GM23338 (cell line): ENCODE results near the gene GEN1. TPM values are rescaled to one million over a fixed set of nuclear protein-coding genes. Genes with fewer than 3 reads are reported as not detected.

Experiments
- ATAC-seq: fragments of 200-7000 bp; cut with Tn5 transposase; 3 replicates; pipeline ENCODE4 v1.9.1; 2020
- DNase-seq: peaks from one replicate; pipeline ENCODE4 v3.0.0-alpha.2; 2015; ENCODE audit warnings: low spot score
- H2AFZ ChIP-seq: fragments of 200-600 bp; sonication (generic); 2 replicates; pipeline ENCODE4 v1.8.0; 2016; ENCODE audit warnings: antibody characterized with exemption, mild to moderate bottlenecking, moderate library complexity
- H3F3A ChIP-seq: fragments of 200-600 bp; sonication (generic); replicated peaks from 2 replicates; pipeline ENCODE4 v1.8.0; 2017; ENCODE audit warnings: antibody characterized with exemption, mixed run types, low read depth
- H3K27ac ChIP-seq: fragments of 200-600 bp; sonication (generic); 2 replicates; pipeline ENCODE4 v1.6.1; 2016; ENCODE audit warnings: low read depth
- H3K27me3 ChIP-seq: fragments of 200-600 bp; sonication (generic); 2 replicates; pipeline ENCODE4 v1.8.0; 2016; ENCODE audit warnings: mild to moderate bottlenecking, mixed run types, moderate library complexity; ENCODE audit not compliant: insufficient read depth
- H3K36me3 ChIP-seq: fragments of 200-600 bp; sonication (generic); 2 replicates; pipeline ENCODE4 v1.8.0; 2016; ENCODE audit warnings: mild to moderate bottlenecking; ENCODE audit not compliant: insufficient read depth
- H3K4me1 ChIP-seq: fragments of 200-600 bp; sonication (generic); 2 replicates; pipeline ENCODE4 v1.8.0; 2016; ENCODE audit warnings: mild to moderate bottlenecking, moderate library complexity; ENCODE audit not compliant: insufficient read depth
- H3K4me2 ChIP-seq: fragments of 200-600 bp; sonication (generic); 2 replicates; pipeline ENCODE4 v1.7.1; 2017; ENCODE audit warnings: mixed run types
- H3K4me3 ChIP-seq: fragments of 200-600 bp; sonication (generic); 2 replicates; pipeline ENCODE4 v1.6.1; 2016; ENCODE audit warnings: mixed run types
- H3K79me2 ChIP-seq: fragments of 200-600 bp; sonication (generic); replicated peaks from 2 replicates; pipeline ENCODE4 v1.8.0; 2017; ENCODE audit warnings: mild to moderate bottlenecking; ENCODE audit not compliant: insufficient read depth
- H3K9me2 ChIP-seq: fragments of 200-600 bp; sonication (generic); 2 replicates; pipeline ENCODE4 v1.8.0; 2017; ENCODE audit not compliant: insufficient read depth
- H4K20me1 ChIP-seq: fragments of 200-600 bp; sonication (generic); replicated peaks from 2 replicates; pipeline ENCODE4 v1.8.0; 2017; ENCODE audit warnings: mild to moderate bottlenecking; ENCODE audit not compliant: insufficient read depth
- H3K27ac Mint-ChIP-seq: 2 replicates; pipeline ENCODE4 v1.8.0; 2020; ENCODE audit warnings: inconsistent platforms, mild to moderate bottlenecking, moderate library complexity, mixed read lengths
- H3K27me3 Mint-ChIP-seq: 3 replicates; pipeline ENCODE4 v1.8.0; 2022; ENCODE audit warnings: low read depth, mild to moderate bottlenecking, moderate library complexity, mixed read lengths, inconsistent platforms; ENCODE audit not compliant: insufficient read depth, poor library complexity
- H3K36me3 Mint-ChIP-seq: 3 replicates; pipeline ENCODE4 v1.8.0; 2021; ENCODE audit warnings: low read depth, mild to moderate bottlenecking, inconsistent platforms, moderate library complexity, mixed read lengths
- H3K4me1 Mint-ChIP-seq: 3 replicates; pipeline ENCODE4 v1.8.0; 2020; ENCODE audit warnings: mild to moderate bottlenecking, inconsistent platforms, mixed read lengths
- H3K4me3 Mint-ChIP-seq: 3 replicates; pipeline ENCODE4 v1.8.0; 2021; ENCODE audit warnings: moderate library complexity, mild to moderate bottlenecking, inconsistent platforms, mixed read lengths
- H3K9me3 Mint-ChIP-seq: 3 replicates; pipeline ENCODE4 v1.8.0; 2020; ENCODE audit warnings: moderate library complexity, mild to moderate bottlenecking, inconsistent platforms, mixed read lengths
- CREB1 ChIP-seq: fragments of 250-450 bp; sonication (Bioruptor Pico); IDR thresholded peaks from 2 replicates; pipeline ENCODE4 v1.5.0; 2020; ENCODE audit warnings: low read depth, mild to moderate bottlenecking, moderate library complexity
- EZH2 ChIP-seq: fragments of 200-600 bp; sonication (generic); IDR thresholded peaks from one replicate; pipeline ENCODE4 v1.8.0; 2017; ENCODE audit warnings: antibody characterized with exemption, mild to moderate bottlenecking, low read depth; ENCODE audit not compliant: unreplicated experiment
- EZH2phosphoT487 ChIP-seq: fragments of 200-600 bp; sonication (generic); IDR thresholded peaks from one replicate; pipeline ENCODE4 v1.8.1; 2018; ENCODE audit warnings: antibody characterized with exemption; ENCODE audit not compliant: unreplicated experiment
- NANOG ChIP-seq: IDR thresholded peaks from 2 replicates; pipeline ENCODE4 v1.6.1; 2016; ENCODE audit warnings: antibody characterized with exemption, borderline replicate concordance
- STAT1 ChIP-seq: IDR thresholded peaks from one replicate; pipeline ENCODE4 v1.6.1; 2016; ENCODE audit warnings: antibody characterized with exemption; ENCODE audit not compliant: unreplicated experiment
- ZNF114 ChIP-seq: fragments of 250-450 bp; sonication (Bioruptor Pico); IDR thresholded peaks from 2 replicates; pipeline ENCODE4 v1.5.0; 2020; ENCODE audit warnings: mild to moderate bottlenecking, moderate library complexity
- ZNF331 ChIP-seq: fragments of 250-450 bp; sonication (Bioruptor Pico); IDR thresholded peaks from 2 replicates; pipeline ENCODE4 v1.5.0; 2020; ENCODE audit warnings: low read depth, mild to moderate bottlenecking, moderate library complexity
- polyA plus RNA-seq: library from polyadenylated mRNA; unstranded; fragments of >200 nt; fragmentation: Nextera tagmentation; extraction: Ambion mirVana; gene quantifications from 2 replicates; pipeline ENCODE4 v1.2.1, GENCODE V29; 2016
- total RNA-seq: library from RNA; depleted of rRNA; stranded (reverse); fragments of >200 nt; shearing (Covaris generic); gene quantifications from 2 replicates; pipeline ENCODE4 v1.2.3, GENCODE V29; 2014
- TF ChIP-seq, protein P1 (sequence below), 2 experiments: fragments of 200-600 bp in 1 of 2; sonication (generic) in 1 of 2; conservative IDR thresholded peaks; 2 replicates each; pipeline versions ENCODE4 v1.5.1 to v1.6.1; 2016 to 2017; ENCODE audit warnings: antibody characterized with exemption in 2 of 2, low read depth in 2 of 2, mild to moderate bottlenecking in 2 of 2, moderate library complexity in 1 of 2
- TF ChIP-seq, protein P2 (sequence below): IDR thresholded peaks from 2 replicates; pipeline ENCODE4 v1.6.1; 2016; ENCODE audit warnings: antibody characterized with exemption
- TF ChIP-seq, protein P3 (sequence below): fragments of 250-450 bp; sonication (Bioruptor Pico); IDR thresholded peaks from 2 replicates; pipeline ENCODE4 v1.5.0; 2020; ENCODE audit warnings: mild to moderate bottlenecking, moderate library complexity
- TF ChIP-seq, protein P4 (sequence below): IDR thresholded peaks from one replicate; pipeline ENCODE4 v1.6.1; 2018; ENCODE audit warnings: antibody characterized with exemption; ENCODE audit not compliant: unreplicated experiment

The GEN1 gene
- total and polyA plus RNA-seq, 2 experiments from 2014 or later = 14.2 to 43.3 TPM

DNA sequence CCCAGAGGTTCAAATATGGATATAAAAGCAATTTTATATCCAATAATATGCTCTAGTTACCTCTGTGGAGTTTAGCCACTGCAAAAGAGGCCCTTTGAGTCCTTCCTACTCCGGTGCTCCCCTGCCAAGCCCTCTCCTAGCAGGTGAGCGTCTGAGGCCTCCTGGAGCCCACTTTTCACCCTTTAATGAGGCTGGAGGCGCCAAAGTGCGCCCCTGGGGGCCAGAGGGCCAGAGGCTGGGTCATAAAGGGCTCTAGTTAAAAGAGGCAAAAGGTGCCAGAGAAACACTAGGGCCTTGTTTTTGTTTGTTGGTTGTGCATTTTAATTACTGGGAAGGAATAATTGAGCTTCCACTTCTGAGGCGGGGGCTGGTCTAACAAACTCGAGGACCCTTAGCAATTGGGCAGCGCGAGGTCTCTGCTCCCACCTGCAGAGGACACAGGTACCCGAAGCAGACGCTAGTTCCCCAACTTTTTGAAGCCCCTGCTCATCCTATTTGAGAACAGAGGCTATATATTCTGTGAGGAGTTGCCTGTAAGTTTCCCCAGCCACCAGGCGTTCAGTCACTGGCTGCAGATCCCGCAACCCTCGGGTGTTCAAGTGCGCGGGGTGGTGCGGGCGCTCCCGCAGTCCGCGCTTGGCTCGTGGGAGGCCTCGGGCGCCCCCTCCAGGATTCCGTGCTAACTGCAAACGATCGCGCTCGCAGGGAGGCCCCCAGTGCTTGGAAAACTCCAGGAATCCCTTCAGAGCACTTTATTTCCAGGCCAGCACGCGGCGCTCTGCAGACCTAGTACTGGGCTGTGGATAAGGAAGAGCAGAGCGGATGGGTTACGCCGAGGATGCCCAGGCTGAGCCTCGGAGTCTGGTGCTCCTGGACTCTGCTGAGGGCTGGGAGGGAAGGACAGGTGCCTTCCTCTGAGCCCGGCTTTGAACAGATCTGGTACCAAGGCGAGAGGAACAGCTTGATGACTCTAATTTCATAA lies 76.4 kb downstream of the GEN1 start:
- H3K4me2 ChIP-seq = peak overlapping the region; percentile 70
- peak overlapping the region; percentile 44 for H3K4me3 ChIP-seq
- no peaks in the 10 kb centered on the region for H4K20me1 ChIP-seq
- H3K79me2 ChIP-seq = no peaks in the 10 kb centered on the region
- no peaks in the 10 kb centered on the region for H3K36me3 ChIP-seq
- TF ChIP-seq ZNF331 (CRISPR knock-in tag) (no peak), EZH2phosphoT487 (no peak), ZNF114 (CRISPR knock-in tag) (no peak), NANOG (no peak), EZH2 (no peak), CREB1 (0 out of 2 replicates have a peak, but pooled peaks have one; percentile 7), STAT1 (no peak)
- TF ChIP-seq, protein P1, sequence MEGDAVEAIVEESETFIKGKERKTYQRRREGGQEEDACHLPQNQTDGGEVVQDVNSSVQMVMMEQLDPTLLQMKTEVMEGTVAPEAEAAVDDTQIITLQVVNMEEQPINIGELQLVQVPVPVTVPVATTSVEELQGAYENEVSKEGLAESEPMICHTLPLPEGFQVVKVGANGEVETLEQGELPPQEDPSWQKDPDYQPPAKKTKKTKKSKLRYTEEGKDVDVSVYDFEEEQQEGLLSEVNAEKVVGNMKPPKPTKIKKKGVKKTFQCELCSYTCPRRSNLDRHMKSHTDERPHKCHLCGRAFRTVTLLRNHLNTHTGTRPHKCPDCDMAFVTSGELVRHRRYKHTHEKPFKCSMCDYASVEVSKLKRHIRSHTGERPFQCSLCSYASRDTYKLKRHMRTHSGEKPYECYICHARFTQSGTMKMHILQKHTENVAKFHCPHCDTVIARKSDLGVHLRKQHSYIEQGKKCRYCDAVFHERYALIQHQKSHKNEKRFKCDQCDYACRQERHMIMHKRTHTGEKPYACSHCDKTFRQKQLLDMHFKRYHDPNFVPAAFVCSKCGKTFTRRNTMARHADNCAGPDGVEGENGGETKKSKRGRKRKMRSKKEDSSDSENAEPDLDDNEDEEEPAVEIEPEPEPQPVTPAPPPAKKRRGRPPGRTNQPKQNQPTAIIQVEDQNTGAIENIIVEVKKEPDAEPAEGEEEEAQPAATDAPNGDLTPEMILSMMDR (conservative IDR thresholded peaks at IDR 0.05; ENCODE audit: low read depth in 2 of 2) = peak; percentile 90 to 93
- TF ChIP-seq, protein P2, sequence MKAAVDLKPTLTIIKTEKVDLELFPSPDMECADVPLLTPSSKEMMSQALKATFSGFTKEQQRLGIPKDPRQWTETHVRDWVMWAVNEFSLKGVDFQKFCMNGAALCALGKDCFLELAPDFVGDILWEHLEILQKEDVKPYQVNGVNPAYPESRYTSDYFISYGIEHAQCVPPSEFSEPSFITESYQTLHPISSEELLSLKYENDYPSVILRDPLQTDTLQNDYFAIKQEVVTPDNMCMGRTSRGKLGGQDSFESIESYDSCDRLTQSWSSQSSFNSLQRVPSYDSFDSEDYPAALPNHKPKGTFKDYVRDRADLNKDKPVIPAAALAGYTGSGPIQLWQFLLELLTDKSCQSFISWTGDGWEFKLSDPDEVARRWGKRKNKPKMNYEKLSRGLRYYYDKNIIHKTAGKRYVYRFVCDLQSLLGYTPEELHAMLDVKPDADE = no peak
- TF ChIP-seq, protein P3, sequence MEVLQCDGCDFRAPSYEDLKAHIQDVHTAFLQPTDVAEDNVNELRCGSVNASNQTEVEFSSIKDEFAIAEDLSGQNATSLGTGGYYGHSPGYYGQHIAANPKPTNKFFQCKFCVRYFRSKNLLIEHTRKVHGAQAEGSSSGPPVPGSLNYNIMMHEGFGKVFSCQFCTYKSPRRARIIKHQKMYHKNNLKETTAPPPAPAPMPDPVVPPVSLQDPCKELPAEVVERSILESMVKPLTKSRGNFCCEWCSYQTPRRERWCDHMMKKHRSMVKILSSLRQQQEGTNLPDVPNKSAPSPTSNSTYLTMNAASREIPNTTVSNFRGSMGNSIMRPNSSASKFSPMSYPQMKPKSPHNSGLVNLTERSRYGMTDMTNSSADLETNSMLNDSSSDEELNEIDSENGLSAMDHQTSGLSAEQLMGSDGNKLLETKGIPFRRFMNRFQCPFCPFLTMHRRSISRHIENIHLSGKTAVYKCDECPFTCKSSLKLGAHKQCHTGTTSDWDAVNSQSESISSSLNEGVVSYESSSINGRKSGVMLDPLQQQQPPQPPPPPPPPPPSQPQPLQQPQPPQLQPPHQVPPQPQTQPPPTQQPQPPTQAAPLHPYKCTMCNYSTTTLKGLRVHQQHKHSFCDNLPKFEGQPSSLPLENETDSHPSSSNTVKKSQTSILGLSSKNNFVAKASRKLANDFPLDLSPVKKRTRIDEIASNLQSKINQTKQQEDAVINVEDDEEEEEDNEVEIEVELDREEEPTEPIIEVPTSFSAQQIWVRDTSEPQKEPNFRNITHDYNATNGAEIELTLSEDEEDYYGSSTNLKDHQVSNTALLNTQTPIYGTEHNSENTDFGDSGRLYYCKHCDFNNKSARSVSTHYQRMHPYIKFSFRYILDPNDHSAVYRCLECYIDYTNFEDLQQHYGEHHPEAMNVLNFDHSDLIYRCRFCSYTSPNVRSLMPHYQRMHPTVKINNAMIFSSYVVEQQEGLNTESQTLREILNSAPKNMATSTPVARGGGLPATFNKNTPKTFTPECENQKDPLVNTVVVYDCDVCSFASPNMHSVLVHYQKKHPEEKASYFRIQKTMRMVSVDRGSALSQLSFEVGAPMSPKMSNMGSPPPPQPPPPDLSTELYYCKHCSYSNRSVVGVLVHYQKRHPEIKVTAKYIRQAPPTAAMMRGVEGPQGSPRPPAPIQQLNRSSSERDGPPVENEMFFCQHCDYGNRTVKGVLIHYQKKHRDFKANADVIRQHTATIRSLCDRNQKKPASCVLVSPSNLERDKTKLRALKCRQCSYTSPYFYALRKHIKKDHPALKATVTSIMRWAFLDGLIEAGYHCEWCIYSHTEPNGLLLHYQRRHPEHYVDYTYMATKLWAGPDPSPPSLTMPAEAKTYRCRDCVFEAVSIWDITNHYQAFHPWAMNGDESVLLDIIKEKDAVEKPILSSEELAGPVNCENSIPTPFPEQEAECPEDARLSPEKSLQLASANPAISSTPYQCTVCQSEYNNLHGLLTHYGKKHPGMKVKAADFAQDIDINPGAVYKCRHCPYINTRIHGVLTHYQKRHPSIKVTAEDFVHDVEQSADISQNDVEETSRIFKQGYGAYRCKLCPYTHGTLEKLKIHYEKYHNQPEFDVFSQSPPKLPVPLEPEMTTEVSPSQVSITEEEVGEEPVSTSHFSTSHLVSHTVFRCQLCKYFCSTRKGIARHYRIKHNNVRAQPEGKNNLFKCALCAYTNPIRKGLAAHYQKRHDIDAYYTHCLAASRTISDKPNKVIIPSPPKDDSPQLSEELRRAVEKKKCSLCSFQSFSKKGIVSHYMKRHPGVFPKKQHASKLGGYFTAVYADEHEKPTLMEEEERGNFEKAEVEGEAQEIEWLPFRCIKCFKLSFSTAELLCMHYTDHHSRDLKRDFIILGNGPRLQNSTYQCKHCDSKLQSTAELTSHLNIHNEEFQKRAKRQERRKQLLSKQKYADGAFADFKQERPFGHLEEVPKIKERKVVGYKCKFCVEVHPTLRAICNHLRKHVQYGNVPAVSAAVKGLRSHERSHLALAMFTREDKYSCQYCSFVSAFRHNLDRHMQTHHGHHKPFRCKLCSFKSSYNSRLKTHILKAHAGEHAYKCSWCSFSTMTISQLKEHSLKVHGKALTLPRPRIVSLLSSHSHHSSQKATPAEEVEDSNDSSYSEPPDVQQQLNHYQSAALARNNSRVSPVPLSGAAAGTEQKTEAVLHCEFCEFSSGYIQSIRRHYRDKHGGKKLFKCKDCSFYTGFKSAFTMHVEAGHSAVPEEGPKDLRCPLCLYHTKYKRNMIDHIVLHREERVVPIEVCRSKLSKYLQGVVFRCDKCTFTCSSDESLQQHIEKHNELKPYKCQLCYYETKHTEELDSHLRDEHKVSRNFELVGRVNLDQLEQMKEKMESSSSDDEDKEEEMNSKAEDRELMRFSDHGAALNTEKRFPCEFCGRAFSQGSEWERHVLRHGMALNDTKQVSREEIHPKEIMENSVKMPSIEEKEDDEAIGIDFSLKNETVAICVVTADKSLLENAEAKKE (CRISPR knock-in tag) = no peak
- TF ChIP-seq, protein P4, sequence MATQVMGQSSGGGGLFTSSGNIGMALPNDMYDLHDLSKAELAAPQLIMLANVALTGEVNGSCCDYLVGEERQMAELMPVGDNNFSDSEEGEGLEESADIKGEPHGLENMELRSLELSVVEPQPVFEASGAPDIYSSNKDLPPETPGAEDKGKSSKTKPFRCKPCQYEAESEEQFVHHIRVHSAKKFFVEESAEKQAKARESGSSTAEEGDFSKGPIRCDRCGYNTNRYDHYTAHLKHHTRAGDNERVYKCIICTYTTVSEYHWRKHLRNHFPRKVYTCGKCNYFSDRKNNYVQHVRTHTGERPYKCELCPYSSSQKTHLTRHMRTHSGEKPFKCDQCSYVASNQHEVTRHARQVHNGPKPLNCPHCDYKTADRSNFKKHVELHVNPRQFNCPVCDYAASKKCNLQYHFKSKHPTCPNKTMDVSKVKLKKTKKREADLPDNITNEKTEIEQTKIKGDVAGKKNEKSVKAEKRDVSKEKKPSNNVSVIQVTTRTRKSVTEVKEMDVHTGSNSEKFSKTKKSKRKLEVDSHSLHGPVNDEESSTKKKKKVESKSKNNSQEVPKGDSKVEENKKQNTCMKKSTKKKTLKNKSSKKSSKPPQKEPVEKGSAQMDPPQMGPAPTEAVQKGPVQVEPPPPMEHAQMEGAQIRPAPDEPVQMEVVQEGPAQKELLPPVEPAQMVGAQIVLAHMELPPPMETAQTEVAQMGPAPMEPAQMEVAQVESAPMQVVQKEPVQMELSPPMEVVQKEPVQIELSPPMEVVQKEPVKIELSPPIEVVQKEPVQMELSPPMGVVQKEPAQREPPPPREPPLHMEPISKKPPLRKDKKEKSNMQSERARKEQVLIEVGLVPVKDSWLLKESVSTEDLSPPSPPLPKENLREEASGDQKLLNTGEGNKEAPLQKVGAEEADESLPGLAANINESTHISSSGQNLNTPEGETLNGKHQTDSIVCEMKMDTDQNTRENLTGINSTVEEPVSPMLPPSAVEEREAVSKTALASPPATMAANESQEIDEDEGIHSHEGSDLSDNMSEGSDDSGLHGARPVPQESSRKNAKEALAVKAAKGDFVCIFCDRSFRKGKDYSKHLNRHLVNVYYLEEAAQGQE = no peak
- no peaks in the 10 kb centered on the region for H3K9me2 ChIP-seq
- H3K27ac ChIP-seq = no peak overlapping the region
- H3K9me3 Mint-ChIP-seq = peaks cover 6% of the 10 kb centered on the region; the same call in 2 of the 3 replicates
- H3K27ac Mint-ChIP-seq = no peak overlapping the region
- H3K27me3 ChIP-seq = peaks cover 24% of the 10 kb centered on the region
- H3F3A ChIP-seq = no peaks in the 10 kb centered on the region
- ATAC-seq = peak; percentile 96
- peak; percentile 96 for DNase-seq
- H3K27me3 Mint-ChIP-seq = peaks cover 27% of the 10 kb centered on the region
- peak overlapping the region; percentile 94 for H2AFZ ChIP-seq
- H3K4me3 Mint-ChIP-seq = peak overlapping the region; percentile 39; the same call in 1 of the 3 replicates
- peaks cover 18% of the 10 kb centered on the region for H3K4me1 ChIP-seq
- peaks cover 6% of the 10 kb centered on the region for H3K4me1 Mint-ChIP-seq
- H3K36me3 Mint-ChIP-seq = no peaks in the 10 kb centered on the region
